ENCODE results near the gene SEMA3F.

SEMA3F gene

GRCh38 chr3:50212502-50212901, 57.4 kb downstream of the SEMA3F start:
- H3K4me3 ChIP-seq (ENCODE audit: control insufficient read depth in 1 of 7, extremely low read depth in 1 of 7, insufficient read depth in 4 of 7, low read depth in 2 of 7, low read length in 6 of 7), result no peak overlapping the region
- H3K4me1 ChIP-seq (ENCODE audit: control extremely low read depth in 1 of 4, control insufficient read depth in 4 of 4, insufficient read depth in 4 of 4, low read length in 3 of 4), result peaks cover 0 to 6% (median 0%) of the 10 kb centered on the region in 4 experiments
- no peaks in the 10 kb centered on the region for H3K36me3 ChIP-seq (ENCODE audit: control insufficient read depth in 4 of 4, insufficient read depth in 4 of 4, low read length in 3 of 4)
- WGBS (ENCODE audit: insufficient coverage), result 96% methylated on average over 4 of the region's 4 CpGs
- CTCF ChIA-PET, result interaction anchor here (14.3 to 69.0 kb wide), 2 partner anchors 20 to 37 kb away, joined by 166 to 1875 read pairs; partner anchors contain the start of genes GNAI2, GNAT1, LSMEM2 and SEMA3B
- no peaks in the 10 kb centered on the region for H3K9me3 ChIP-seq (ENCODE audit: control extremely low read depth in 1 of 5, control insufficient read depth in 4 of 5, insufficient read depth in 2 of 5, low read depth in 1 of 5, low read length in 4 of 5)
- H3K27ac ChIP-seq (ENCODE audit: insufficient read depth in 1 of 2, low read depth in 1 of 2, low read length in 2 of 2, poor library complexity in 1 of 2, severe bottlenecking in 2 of 2), result no peak overlapping the region
- POLR2A ChIA-PET, result no interaction called here
- peaks cover 0 to 3% (median 0%) of the 10 kb centered on the region in 5 experiments for H3K27me3 ChIP-seq (replicated peaks in 2 of 5; ENCODE audit: control insufficient read depth in 4 of 5, insufficient read depth in 5 of 5, low read length in 4 of 5)
- DNase-seq, result no peak

- CTCF ChIA-PET, result interaction anchor here (14.3 to 69.0 kb wide), 2 partner anchors 21 to 37 kb away, joined by 166 to 1875 read pairs; partner anchors contain the start of genes GNAI2, GNAT1, LSMEM2 and SEMA3B
- WGBS (ENCODE audit: insufficient coverage), result 90% methylated on average over 3 of the region's 3 CpGs
These were observed 57.8 kb downstream of the SEMA3F start for GRCh38 chr3:50212971-50213370.

GRCh38 chr3:50213373-50213772, 58.2 kb downstream of the SEMA3F start:
- Histone ChIP-seq H3K4me1 (ENCODE audit: control extremely low read depth in 1 of 4, control insufficient read depth in 4 of 4, insufficient read depth in 4 of 4, low read length in 3 of 4) (peaks cover 0 to 6% (median 0%) of the 10 kb centered on the region in 4 experiments), H3K4me3 (ENCODE audit: control insufficient read depth in 1 of 7, extremely low read depth in 1 of 7, insufficient read depth in 4 of 7, low read depth in 2 of 7, low read length in 6 of 7) (no peak overlapping the region), H3K27ac (ENCODE audit: insufficient read depth in 1 of 2, low read depth in 1 of 2, low read length in 2 of 2, poor library complexity in 1 of 2, severe bottlenecking in 2 of 2) (no peak overlapping the region), H3K36me3 (ENCODE audit: control insufficient read depth in 4 of 4, insufficient read depth in 4 of 4, low read length in 3 of 4) (no peaks in the 10 kb centered on the region), H3K27me3 (replicated peaks in 2 of 5; ENCODE audit: control insufficient read depth in 4 of 5, insufficient read depth in 5 of 5, low read length in 4 of 5) (no peaks in the 10 kb centered on the region), H3K9me3 (ENCODE audit: control extremely low read depth in 1 of 5, control insufficient read depth in 4 of 5, insufficient read depth in 2 of 5, low read depth in 1 of 5, low read length in 4 of 5) (no peaks in the 10 kb centered on the region)
- ChIA-PET POLR2A (no interaction called here), CTCF (interaction anchor here (14.3 to 72.5 kb wide), 3 partner anchors 18 to 36 kb away, joined by 166 to 1875 read pairs (median 1875); partner anchors contain the start of genes GNAI2, GNAT1, LSMEM2 and SEMA3B)
- WGBS (ENCODE audit: insufficient coverage), result 91% methylated on average over 12 of the region's 12 CpGs
- no peak for DNase-seq

More at GRCh38 chr3:50212971-50213370, 57.8 kb downstream of the SEMA3F start:
- POLR2A ChIA-PET, result no interaction called here
- Histone ChIP-seq H3K36me3 (ENCODE audit: control insufficient read depth in 4 of 4, insufficient read depth in 4 of 4, low read length in 3 of 4) (no peaks in the 10 kb centered on the region), H3K4me1 (ENCODE audit: control extremely low read depth in 1 of 4, control insufficient read depth in 4 of 4, insufficient read depth in 4 of 4, low read length in 3 of 4) (peaks cover 0 to 6% (median 0%) of the 10 kb centered on the region in 4 experiments), H3K9me3 (ENCODE audit: control extremely low read depth in 1 of 5, control insufficient read depth in 4 of 5, insufficient read depth in 2 of 5, low read depth in 1 of 5, low read length in 4 of 5) (no peaks in the 10 kb centered on the region), H3K4me3 (ENCODE audit: control insufficient read depth in 1 of 7, extremely low read depth in 1 of 7, insufficient read depth in 4 of 7, low read depth in 2 of 7, low read length in 6 of 7) (no peak overlapping the region), H3K27me3 (replicated peaks in 2 of 5; ENCODE audit: control insufficient read depth in 4 of 5, insufficient read depth in 5 of 5, low read length in 4 of 5) (no peaks in the 10 kb centered on the region), H3K27ac (ENCODE audit: insufficient read depth in 1 of 2, low read depth in 1 of 2, low read length in 2 of 2, poor library complexity in 1 of 2, severe bottlenecking in 2 of 2) (no peak overlapping the region)
- DNase-seq, result no peak

GRCh38 chr3:50214824-50215223, 59.7 kb downstream of the SEMA3F start:
- ChIA-PET CTCF (interaction anchor here (0.9 to 72.5 kb wide), 6 partner anchors 17 to 92 kb away, joined by 3 to 1875 read pairs (median 171); partner anchors contain the start of genes GNAI2, GNAT1, HYAL3 and LSMEM2), POLR2A (no interaction called here)
- H3K9me3 ChIP-seq (ENCODE audit: control extremely low read depth in 1 of 5, control insufficient read depth in 4 of 5, insufficient read depth in 2 of 5, low read depth in 1 of 5, low read length in 4 of 5), result no peaks in the 10 kb centered on the region
- no peak overlapping the region for H3K4me3 ChIP-seq (ENCODE audit: control insufficient read depth in 1 of 7, extremely low read depth in 1 of 7, insufficient read depth in 4 of 7, low read depth in 2 of 7, low read length in 6 of 7)
- H3K4me1 ChIP-seq (ENCODE audit: control extremely low read depth in 1 of 4, control insufficient read depth in 4 of 4, insufficient read depth in 4 of 4, low read length in 3 of 4), result peaks cover 0 to 6% (median 0%) of the 10 kb centered on the region in 4 experiments
- no peaks in the 10 kb centered on the region for H3K36me3 ChIP-seq (ENCODE audit: control insufficient read depth in 4 of 4, insufficient read depth in 4 of 4, low read length in 3 of 4)
- no peak for DNase-seq
- H3K27ac ChIP-seq (ENCODE audit: insufficient read depth in 1 of 2, low read depth in 1 of 2, low read length in 2 of 2, poor library complexity in 1 of 2, severe bottlenecking in 2 of 2), result no peak overlapping the region
- H3K27me3 ChIP-seq (replicated peaks in 2 of 5; ENCODE audit: control insufficient read depth in 4 of 5, insufficient read depth in 5 of 5, low read length in 4 of 5), result no peaks in the 10 kb centered on the region
- WGBS (ENCODE audit: insufficient coverage), result 92% methylated on average over 10 of the region's 10 CpGs

- no peak for DNase-seq
- H3K4me3 ChIP-seq (ENCODE audit: control insufficient read depth in 1 of 7, extremely low read depth in 1 of 7, insufficient read depth in 4 of 7, low read depth in 2 of 7, low read length in 6 of 7), result no peak overlapping the region
- POLR2A ChIA-PET, result no interaction called here
- 89% methylated on average over 4 of the region's 9 CpGs for WGBS (ENCODE audit: insufficient coverage)
- peaks cover 0 to 12% (median under 1%) of the 10 kb centered on the region in 4 experiments for H3K4me1 ChIP-seq (ENCODE audit: control extremely low read depth in 1 of 4, control insufficient read depth in 4 of 4, insufficient read depth in 4 of 4, low read length in 3 of 4)
- CTCF ChIA-PET, result interaction anchor here (1.3 to 72.5 kb wide), 4 partner anchors 16 to 83 kb away, joined by 3 to 1875 read pairs (median 1026); partner anchors contain the start of genes GNAI2, GNAT1, HYAL3 and LSMEM2
- H3K9me3 ChIP-seq (ENCODE audit: control extremely low read depth in 1 of 5, control insufficient read depth in 4 of 5, insufficient read depth in 2 of 5, low read depth in 1 of 5, low read length in 4 of 5), result no peaks in the 10 kb centered on the region
- H3K27ac ChIP-seq (ENCODE audit: insufficient read depth in 1 of 2, low read depth in 1 of 2, low read length in 2 of 2, poor library complexity in 1 of 2, severe bottlenecking in 2 of 2), result no peak overlapping the region
- no peaks in the 10 kb centered on the region for H3K36me3 ChIP-seq (ENCODE audit: control insufficient read depth in 4 of 4, insufficient read depth in 4 of 4, low read length in 3 of 4)
- H3K27me3 ChIP-seq (replicated peaks in 2 of 5; ENCODE audit: control insufficient read depth in 4 of 5, insufficient read depth in 5 of 5, low read length in 4 of 5), result no peaks in the 10 kb centered on the region
These were observed 60.4 kb downstream of the SEMA3F start for GRCh38 chr3:50215529-50215928.

GRCh38 chr3:50217681-50218080, 62.6 kb downstream of the SEMA3F start:
- ChIA-PET CTCF (interaction anchor here (1.3 to 72.5 kb wide), 5 partner anchors 14 to 95 kb away, joined by 3 to 1875 read pairs (median 176); partner anchors contain the start of genes GNAI2, GNAT1, LSMEM2 and SEMA3B), POLR2A (interaction anchor here (0.6 kb wide), 1 partner anchor 27 kb away, joined by 3 read pairs; no protein-coding TSS in a partner anchor)
- Histone ChIP-seq H3K27ac (ENCODE audit: insufficient read depth in 1 of 2, low read depth in 1 of 2, low read length in 2 of 2, poor library complexity in 1 of 2, severe bottlenecking in 2 of 2) (no peak overlapping the region), H3K36me3 (ENCODE audit: control insufficient read depth in 4 of 4, insufficient read depth in 4 of 4, low read length in 3 of 4) (no peaks in the 10 kb centered on the region), H3K4me1 (ENCODE audit: control extremely low read depth in 1 of 4, control insufficient read depth in 4 of 4, insufficient read depth in 4 of 4, low read length in 3 of 4) (peaks cover 0 to 20% (median 10%) of the 10 kb centered on the region in 4 experiments), H3K4me3 (ENCODE audit: control insufficient read depth in 1 of 7, extremely low read depth in 1 of 7, insufficient read depth in 4 of 7, low read depth in 2 of 7, low read length in 6 of 7) (no peak overlapping the region), H3K27me3 (replicated peaks in 2 of 5; ENCODE audit: control insufficient read depth in 4 of 5, insufficient read depth in 5 of 5, low read length in 4 of 5) (no peaks in the 10 kb centered on the region), H3K9me3 (ENCODE audit: control extremely low read depth in 1 of 5, control insufficient read depth in 4 of 5, insufficient read depth in 2 of 5, low read depth in 1 of 5, low read length in 4 of 5) (no peaks in the 10 kb centered on the region)
- DNase-seq, result no peak
- 92% methylated on average over 7 of the region's 10 CpGs for WGBS (ENCODE audit: insufficient coverage)

- ChIA-PET POLR2A (interaction anchor here (1.1 kb wide), 1 partner anchor 13 kb away, joined by 3 read pairs; the partner anchor contains the start of gene SLC38A3), CTCF (interaction anchor here (0.5 to 72.5 kb wide), 7 partner anchors 13 to 1951 kb away, joined by 3 to 1875 read pairs (median 12); partner anchors contain the start of genes GNAI2, GNAT1, LSMEM2 and SEMA3B)
- Histone ChIP-seq H3K36me3 (ENCODE audit: control insufficient read depth in 4 of 4, insufficient read depth in 4 of 4, low read length in 3 of 4) (no peaks in the 10 kb centered on the region), H3K4me1 (ENCODE audit: control extremely low read depth in 1 of 4, control insufficient read depth in 4 of 4, insufficient read depth in 4 of 4, low read length in 3 of 4) (peaks cover 0 to 20% (median 10%) of the 10 kb centered on the region in 4 experiments), H3K4me3 (ENCODE audit: control insufficient read depth in 1 of 7, extremely low read depth in 1 of 7, insufficient read depth in 4 of 7, low read depth in 2 of 7, low read length in 6 of 7) (no peak overlapping the region), H3K27me3 (replicated peaks in 2 of 5; ENCODE audit: control insufficient read depth in 4 of 5, insufficient read depth in 5 of 5, low read length in 4 of 5) (no peaks in the 10 kb centered on the region), H3K9me3 (ENCODE audit: control extremely low read depth in 1 of 5, control insufficient read depth in 4 of 5, insufficient read depth in 2 of 5, low read depth in 1 of 5, low read length in 4 of 5) (no peaks in the 10 kb centered on the region), H3K27ac (ENCODE audit: insufficient read depth in 1 of 2, low read depth in 1 of 2, low read length in 2 of 2, poor library complexity in 1 of 2, severe bottlenecking in 2 of 2) (no peak overlapping the region)
- DNase-seq, result no peak
- WGBS (ENCODE audit: insufficient coverage), result 100% methylated on average over 15 of the region's 17 CpGs
These were observed 63.3 kb downstream of the SEMA3F start for GRCh38 chr3:50218448-50218847.

Measured in common myeloid progenitor, CD34-positive (primary cell).